Central memory CD4-positive, alpha-beta T cell (primary cell): ENCODE measurements around the gene TKFC.
A peak's percentile ranks its signal among the peaks of the same experiment; 100 is the strongest.
"Not testable (repeated sequence)": the region's sequence is repeated elsewhere in the genome, so short reads cannot be mapped to it uniquely, and the experiment has no call there.

ENCODE experiments used
- DNase-seq: peaks from one replicate; pipeline ENCODE4 v3.0.0; 2022

TKFC gene

DNA sequence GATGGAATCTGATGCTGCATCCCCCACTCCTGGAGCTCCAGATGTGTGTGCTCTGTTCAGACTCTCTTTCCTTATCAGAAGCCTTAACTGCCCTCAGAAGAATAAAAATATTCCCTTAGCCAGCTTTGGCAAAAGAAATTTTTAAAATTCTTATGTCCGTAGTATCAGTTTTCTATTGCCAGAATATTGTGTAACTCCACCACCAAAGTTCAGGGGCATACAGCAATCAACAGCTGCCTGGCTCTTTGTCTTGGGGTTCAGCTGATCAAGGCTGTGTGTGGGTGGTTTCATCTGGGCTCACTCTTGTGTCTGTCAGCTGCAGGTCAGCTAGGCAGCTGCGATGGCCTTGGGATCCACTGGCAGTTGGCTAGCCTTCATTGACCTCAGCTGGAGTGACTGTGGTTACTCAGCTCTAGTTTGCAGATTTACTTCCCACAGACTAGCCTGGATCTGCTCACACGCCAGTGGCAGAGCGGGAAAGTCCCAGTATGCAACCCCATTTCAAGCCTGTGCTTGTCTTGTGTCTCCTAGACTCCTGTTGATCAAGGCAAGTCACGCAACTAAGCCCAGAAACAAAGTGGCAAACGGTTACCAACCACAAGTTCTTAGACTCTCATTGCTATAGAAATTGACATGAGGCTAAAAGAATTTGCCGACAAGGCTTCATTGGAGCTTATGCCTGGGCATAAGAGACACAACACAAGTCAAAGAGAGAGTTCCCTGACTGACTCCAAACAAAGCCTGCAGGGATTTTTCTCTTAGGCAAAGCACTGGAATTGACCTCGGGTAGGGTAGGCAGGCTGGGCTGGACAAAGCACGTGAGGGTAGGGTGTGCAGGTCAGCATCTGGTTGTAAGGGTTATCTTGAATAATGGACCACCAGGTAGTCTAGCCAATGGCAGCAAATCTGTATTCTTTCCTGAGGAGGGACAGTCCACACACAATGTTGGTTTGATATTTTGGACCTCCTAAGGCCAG, 36.6 kb downstream of the TKFC start:
- DNase-seq: no peak

- DNase-seq: no peak
Measured at GRCh38 chr11:61370349-61371005, 37.4 kb downstream of the TKFC start.

DNA sequence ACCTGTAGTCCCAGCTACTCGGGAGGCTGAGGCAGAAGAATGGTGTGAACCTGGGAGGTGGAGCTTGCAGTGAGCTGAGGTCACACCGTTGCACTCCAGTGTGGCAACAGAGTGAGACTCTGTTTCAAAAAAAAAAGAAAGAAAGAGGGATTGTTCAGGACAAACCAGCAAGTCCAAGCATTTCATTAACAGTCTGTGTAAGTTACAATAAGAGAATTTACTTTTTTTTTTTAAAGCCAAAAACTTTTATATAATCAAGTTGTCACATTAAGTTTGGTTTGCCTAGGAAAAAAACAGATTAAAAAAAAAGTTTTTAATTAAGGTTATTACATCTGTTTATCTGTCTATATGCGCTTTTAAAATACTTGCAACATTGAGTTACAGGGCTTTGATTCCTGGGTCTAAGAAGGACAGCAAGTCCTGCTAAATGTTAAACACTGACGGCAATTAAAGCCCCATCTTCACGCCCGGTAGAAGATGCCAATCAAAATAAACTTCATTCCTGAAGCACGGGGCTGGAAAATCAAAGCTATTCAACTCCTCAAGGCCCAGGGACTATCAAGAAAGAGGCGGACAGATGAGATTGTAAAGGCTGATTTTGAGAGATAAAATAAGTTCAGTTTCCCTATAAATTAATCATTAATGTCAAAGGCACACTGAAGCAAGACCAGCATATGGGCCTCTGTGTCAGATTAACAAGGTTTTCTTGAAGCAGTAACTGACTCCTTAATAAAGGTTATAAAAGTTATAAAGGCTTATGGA, 39.8 kb downstream of the TKFC start:
- DNase-seq: no peak

GRCh38 chr11:61375761-61376108, 42.7 kb downstream of the TKFC start:
- DNase-seq: no peak

DNA sequence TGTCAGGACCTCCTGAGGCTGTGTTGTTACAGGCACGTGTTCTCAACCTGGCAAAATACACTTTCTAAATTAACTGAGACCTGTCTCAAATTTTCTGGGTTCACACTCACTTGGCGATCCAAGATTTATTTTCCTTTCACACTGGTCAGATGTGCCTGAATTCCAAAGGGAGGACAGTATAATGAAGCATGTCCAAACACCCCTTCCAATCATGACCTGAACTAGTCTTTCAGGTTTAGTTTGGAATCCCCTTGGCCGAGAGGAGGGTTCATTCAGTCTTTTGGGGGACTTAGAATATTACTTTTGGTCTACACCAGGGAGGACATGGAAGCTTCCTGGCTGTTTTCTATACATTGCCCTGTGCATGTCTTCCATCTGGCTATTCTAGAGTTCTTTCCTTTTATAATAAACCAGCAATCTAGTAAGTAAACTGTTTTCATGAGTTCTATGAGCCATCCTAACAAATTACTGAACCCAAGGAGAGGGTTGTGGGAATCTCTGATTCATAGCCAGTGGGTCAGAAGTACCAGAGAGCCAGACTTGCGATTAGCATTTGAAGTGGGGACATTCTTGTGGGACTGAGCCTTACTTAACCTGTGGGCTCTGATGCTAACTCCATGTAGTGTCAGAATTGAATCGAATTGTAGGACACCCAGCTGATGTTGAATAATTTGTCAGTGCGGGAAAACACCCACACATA, 44.6 kb downstream of the TKFC start:
- no peak for DNase-seq

GRCh38 chr11:61378713-61379313, 45.8 kb downstream of the TKFC start:
- DNase-seq: no peak

DNA sequence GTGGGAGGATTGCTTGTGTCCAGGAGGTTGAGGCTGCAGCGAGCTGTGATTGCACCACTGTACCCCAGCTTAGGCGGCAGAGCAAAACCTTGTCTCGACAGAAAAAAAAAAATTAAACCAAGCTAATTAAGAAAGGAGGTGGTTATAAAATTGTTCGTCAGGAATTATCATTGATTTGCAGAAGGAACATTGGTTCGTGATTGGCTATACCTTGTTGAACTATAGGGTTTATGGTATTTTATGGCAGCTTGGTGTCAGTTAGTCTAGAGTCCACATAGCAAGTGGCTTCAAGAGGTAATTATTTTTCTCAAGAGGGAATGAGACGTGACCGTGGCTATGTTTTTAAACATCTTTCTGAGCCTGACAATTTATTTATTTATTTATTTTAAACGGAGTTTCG, 47.9 kb downstream of the TKFC start:
- DNase-seq: no peak

DNA sequence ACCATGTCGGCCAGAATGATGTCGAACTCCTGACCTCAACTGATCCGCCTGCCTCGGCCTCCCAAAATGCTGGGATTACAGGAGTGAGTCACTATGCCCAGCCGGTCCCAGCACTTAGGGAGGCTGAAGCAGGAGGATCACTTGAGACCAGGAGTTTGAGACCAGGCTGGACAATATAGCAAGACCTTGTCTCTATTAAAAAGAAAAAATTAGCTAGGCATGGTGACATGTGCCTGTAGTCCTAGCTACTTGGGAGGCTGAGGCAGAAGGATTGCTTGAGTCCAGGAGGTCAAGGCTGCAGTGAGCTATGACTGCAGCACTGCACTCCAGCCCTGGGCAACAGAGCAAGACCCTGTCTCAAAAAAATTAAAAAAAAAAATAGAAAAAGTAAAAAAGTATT, 50.8 kb downstream of the TKFC start:
- not testable (repeated sequence) for DNase-seq

DNA sequence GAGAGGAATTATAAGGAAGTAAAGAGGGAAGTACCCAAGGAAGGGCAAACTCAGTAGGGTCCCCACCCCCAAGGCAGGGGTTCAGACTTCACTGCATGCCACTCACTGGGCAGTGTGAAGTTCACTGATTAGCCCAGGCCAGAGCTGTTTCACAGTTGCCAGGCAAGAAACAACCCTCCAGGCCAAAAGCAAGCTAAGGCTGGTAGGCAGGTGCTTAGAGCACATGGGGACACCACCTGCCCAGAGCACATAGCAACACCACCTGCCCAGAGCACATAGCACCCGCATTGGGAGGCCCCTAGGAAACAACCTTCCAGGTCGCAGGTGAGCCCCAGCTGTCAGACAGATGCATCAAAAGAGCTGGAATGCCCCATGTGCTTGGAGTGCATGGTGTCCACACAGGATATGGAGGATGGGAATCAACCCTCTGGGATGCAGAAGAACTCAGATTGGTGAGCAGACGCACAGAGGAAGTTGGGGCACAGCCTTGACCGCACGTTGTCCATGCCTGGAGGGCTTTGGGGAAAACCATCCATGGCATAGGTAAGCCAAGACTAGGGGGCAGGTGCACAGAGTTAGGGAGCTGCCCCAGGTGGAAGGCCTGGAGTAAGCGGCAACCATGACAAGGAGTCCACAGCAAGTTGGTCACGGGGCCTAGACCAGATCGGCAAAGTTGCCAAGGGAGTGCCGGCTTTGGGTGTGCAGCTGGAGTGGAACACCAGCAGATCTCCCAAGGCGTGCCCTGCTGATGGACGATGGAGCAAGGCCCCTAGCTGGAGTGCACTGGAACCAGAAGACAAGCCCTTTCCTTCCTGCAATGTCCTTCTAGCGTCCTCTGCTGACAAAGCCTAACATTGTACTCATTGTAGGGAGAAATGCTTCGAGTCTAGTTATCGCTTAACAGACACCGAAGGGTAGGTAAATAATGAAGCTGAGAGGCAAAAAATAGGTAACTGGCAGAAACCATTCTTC, 51.5 kb downstream of the TKFC start:
- no peak for DNase-seq

GRCh38 chr11:61390161-61390560, 57.1 kb downstream of the TKFC start:
- DNase-seq: no peak

DNA sequence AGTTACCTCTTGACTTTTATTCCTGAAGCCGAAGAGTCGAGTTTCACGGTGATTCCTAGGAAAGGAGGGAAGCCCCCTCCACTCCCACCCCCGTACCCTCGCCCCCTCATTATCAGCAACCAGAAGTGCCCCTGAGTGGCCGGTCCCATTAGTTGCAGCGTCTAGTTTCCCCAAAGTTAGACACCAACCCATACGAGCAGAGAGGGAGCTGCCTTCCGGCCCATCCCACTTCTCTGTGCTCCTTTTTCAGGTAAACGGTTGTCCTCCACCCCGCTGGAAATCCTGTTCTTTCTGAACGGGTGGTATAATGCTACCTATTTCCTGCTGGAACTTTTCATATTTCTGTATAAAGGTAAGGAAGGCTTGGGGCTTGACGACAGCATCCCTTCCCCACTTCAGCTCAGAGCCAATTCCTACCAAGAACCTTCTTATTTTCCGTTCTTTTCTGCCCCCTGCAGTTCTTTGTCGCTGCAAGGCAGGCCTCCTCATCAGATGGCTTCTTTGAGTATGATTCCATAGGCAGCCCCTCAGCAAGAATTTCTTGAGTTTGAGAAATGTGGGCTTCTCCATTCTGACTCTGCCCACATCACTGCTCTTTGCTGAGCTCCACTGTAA, 60.1 kb downstream of the TKFC start:
- DNase-seq: peak; percentile 12
